CD1c-positive myeloid dendritic cell (primary cell): ENCODE results near the gene RNASEH2C.
"Not testable (repeated sequence)": the region's sequence is repeated elsewhere in the genome, so short reads cannot be mapped to it uniquely, and the experiment has no call there.

Experiments
- DNase-seq: peaks from one replicate; pipeline ENCODE4 v3.0.0-alpha.2; 2016; ENCODE audit errors: extremely low spot score

The RNASEH2C gene

DNA sequence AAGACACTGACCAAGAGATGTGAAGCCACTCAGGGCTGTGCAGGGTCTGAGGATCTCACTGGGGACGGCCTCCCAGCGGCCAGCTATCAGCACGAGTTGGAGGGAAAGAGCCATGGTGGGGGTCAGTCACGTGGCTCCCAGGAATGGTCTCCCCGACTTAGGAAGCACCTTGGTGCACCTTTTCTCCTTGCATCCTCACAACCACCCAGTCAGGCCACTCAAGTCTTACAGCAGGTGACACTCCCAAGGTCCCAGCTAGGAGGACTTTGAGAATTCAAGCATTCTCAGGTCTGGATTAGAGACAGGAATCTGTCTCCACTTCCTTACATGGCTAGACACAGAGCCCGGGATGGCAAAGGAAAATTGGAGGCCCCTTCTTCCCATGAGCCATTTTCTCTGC, 2.7 kb downstream of the RNASEH2C start:
- no peak for DNase-seq

DNA sequence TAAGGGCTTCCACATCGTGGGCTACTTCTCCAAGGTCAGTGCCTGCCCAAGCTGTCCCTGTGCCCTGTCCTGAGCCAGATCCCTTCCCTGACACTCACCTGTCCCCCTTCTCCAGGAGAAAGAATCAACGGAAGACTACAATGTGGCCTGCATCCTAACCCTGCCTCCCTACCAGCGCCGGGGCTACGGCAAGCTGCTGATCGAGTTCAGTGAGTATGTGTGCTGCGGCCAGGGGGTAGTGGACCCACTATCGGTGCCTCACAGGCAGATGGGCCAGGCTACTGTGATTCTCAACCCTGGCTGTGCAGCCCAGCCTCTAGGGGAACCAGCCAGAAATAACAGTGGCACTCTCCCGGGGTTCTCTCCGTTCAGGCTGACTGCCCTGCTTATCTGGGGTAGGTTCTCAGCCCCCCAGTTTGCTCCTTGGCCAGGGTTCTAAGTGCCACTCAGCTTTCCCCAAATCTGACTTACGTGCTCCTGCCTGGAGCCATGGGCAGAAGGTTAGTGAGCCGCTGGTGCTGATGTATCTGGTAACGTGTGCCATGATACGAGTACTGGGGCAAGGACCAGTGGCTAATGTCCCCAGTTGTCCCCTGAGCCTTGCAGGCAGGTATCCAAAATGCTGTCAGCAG, 3.7 kb downstream of the RNASEH2C start:
- no peak for DNase-seq

DNA sequence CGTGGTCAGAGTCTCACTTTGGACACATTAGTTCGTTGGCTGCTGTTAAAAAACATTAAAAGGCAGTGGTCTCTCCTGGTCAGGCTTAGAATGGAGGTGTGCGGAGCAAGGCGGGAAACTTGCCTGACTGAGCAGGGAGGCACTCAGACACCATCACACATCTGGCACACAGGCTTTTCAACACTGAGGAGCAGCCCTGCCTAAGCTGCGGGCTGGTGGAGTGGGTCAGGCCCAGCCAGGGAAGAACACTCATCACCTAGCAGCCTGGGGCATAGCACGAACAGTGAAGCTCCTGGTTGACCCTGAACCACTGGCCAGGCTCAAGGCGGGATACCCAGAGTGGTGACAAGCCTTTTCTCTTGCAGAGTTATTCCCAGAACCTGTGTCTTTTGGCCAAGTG, 4.3 kb downstream of the RNASEH2C start:
- DNase-seq: no peak

- no peak for DNase-seq
These were observed 6.2 kb downstream of the RNASEH2C start for GRCh38 chr11:65714433-65714832.

GRCh38 chr11:65713212-65713969, 7.2 kb downstream of the RNASEH2C start:
- no peak for DNase-seq

GRCh38 chr11:65712633-65713076, 7.9 kb downstream of the RNASEH2C start:
- DNase-seq: no peak

- peak; percentile 99 for DNase-seq
These were observed 8.6 kb downstream of the RNASEH2C start, which contains the start of gene KAT5 for GRCh38 chr11:65711785-65712632. Gene KAT5 (plus strand): TSS chr11:65712252. CDS start chr11:65712268, 16 bp downstream.

DNA sequence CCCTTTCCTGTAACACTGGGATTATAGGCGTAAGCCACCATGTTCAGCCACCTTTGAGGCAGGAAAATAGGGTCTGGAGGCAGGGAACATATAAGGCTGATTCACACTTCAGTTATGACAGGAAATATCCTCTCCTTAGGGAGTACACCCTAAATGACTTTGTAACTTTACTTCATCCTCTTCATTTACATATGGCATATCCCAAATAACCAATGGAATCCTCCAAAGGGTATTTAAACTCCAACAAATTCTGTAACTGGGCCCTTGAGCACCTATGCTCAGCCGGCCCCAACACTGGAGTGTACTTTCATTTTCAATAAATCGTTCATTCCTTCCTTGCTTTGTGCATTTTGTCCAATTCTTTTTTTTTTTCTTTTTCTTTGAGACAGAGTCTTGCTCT, 10.2 kb downstream of the RNASEH2C start:
- no peak for DNase-seq

- DNase-seq: no peak
These were observed 10.9 kb downstream of the RNASEH2C start for GRCh38 chr11:65709661-65710060.

DNA sequence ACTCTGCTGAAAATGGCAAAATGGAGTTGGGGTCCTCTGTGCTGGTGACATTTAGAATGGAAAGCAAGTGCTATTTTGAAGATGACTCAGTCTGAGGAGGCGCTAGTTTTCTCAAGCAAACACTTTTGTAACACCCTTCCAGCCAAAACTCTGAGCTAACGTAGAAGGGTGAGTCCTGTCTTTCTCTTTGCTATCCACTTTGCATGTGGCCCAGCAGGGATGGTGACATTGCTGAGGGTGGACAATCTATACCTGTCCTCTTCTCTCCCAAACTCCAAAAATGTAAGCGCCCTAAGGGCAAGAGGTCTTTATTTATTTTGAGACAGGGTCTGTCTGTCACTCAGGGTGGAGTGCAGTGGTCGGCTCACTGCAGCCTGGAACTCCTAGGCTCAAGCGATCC, 12.1 kb downstream of the RNASEH2C start:
- no peak for DNase-seq

DNA sequence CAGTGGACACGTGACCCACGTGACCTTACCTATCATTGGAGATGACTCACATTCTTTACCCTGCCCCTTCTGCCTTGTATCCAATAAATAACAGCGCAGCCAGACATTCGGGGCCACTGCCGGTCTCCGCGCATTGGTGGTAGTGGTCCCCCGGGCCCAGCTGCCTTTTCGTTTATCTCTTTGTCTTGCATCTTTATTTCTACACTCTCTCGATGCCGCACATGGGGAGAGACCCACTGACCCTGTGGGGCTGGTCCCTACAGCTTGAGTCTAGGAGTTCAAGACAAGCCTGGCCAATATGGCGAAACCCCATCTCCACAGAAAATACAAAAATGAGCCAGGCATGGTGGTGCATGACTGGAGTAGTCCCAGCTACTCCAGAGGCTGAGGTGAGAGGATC, 13.6 kb downstream of the RNASEH2C start:
- DNase-seq: not testable (repeated sequence)

GRCh38 chr11:65706303-65706763, 14.3 kb downstream of the RNASEH2C start:
- DNase-seq: peak; percentile 57

DNA sequence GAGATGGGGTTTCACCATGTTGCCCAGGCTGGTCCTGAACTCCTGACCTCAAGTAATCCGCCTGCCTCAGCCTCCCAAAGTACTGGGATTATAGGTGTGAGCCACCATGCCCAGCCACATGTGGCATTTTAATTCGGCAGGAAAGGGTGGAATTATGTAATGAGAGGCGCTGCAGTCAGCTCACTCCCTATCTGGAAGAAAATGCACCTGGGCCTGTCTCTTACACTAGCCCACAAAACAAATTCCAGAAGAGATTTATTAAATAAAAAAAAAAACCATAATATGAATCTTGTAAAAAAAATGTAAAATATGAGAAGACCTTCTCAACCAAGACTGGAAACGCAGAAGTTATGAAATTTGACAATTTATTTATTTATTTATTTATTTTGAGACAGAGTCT, 16.8 kb downstream of the RNASEH2C start:
- DNase-seq: no peak

- no peak for DNase-seq
These were observed 18.9 kb downstream of the RNASEH2C start for GRCh38 chr11:65701686-65702085.

DNA sequence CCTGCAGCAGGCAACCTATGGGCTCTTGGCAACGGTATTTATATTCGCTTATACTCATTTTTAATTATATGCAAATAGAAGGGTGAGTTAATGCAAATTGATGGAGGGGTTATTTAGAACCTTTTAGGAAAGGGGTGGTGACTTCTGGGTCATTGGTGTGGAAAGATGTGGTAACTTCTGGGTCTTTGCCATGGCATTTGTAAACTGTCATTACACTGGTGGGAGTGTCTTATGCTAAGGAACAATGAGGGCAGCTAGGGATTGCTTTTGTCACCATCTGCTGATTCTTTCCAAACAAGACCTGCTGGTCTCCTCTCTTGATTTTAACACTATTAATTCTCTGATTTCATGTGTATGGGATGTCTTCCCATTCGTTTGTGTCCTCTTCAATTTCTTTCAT, 20.2 kb downstream of the RNASEH2C start:
- peak; percentile 6 for DNase-seq

DNA sequence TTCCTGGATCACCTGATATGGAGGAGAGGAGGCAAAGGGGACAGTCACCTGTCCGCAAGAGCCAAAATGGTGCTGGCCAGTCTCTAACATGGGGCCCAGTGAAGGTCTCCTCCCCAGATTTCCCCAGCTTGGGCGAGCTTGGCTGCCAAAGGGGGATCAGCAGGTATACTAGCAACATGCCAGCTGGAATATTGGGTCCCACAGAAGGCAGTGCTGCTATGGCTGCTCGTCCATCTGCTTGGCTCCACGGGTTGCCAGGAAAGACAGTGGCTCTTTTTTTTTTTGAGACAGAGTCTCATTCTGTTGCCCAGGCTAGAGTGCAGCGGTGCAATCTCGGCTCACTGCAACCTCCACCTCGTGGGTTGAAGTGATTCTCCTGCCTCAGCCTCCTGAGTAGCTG, 21.3 kb downstream of the RNASEH2C start:
- no peak for DNase-seq

GRCh38 chr11:65698205-65698604, 22.4 kb downstream of the RNASEH2C start:
- no peak for DNase-seq

DNA sequence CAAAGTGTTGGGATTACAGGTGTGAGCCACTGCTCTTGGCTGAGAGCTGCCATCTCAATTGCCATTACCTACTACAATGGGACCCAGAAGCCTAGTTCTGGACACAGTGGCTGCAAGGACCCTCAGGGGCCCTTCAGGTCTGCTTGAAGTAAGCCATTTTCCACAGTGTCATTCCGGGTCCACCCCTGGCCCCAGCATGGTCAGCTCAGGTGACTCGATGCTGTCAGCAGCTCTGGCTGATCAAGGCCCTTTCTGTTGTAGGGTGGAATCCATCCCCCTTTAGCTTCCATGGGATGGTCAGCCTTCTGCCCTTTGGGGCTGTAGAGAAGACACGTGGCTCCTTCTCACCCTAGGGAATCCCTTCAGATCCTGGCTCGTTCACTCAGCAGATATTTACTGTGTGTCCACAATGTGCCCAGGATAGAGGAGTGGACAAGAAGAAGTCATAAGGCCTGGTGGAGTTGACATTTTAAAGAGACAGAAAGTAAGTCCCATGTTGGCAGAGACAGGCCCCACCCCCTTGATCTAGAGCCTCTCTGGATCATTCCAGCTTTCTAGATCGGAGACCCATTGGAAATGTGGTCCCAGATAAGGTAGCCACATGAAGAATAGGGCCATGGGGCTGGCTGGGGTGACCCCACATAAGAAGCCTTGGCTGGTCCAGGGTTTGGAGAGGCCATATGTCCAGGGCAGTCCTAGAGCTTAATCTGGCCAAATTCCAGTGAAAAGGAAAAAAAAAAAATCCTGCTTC, 23.6 kb downstream of the RNASEH2C start:
- DNase-seq: no peak

GRCh38 chr11:65695459-65696241, 24.9 kb downstream of the RNASEH2C start:
- no peak for DNase-seq

- DNase-seq: no peak
These were observed 28.2 kb downstream of the RNASEH2C start for GRCh38 chr11:65692367-65692766.

DNA sequence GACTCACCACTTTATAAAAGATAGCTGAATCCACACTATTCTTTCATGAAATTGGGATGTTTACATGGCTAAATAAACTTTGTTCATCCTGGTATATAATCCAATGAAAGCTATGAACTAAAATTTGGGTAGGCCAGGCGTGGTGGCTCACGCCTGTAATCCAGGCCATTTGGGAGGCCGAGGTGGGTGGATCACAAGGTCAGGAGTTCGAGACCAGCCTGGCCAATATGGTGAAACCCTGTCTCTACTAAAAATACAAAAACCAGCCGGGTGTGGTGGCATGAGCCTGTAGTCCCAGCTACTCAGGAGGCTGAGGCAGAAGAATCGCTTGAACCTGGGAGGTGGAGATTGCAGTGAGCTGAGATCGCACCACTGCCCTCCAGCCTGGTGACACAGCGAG, 28.8 kb downstream of the RNASEH2C start:
- DNase-seq: not testable (repeated sequence)
